K562 (cell line): ENCODE data around the gene ZFYVE26. TPM values are rescaled to one million over a fixed set of nuclear protein-coding genes. Genes with fewer than 3 reads are reported as not detected.

Experiments used
- ATAC-seq: fragments of 200-7000 bp; cut with Tn5 transposase; 3 replicates; pipeline ENCODE4 v1.9.1; 2020; ENCODE audit warnings: moderate library complexity
- BruUV-seq: library from RNA; stranded (reverse); fragments of 400-500 nt; replicated peaks from 2 replicates; lab custom pipeline; 2021; lab: Mats Ljungman, UMichigan
- CTCF ChIA-PET: fragments of 300-600 bp; formaldehyde crosslinking; extraction: SDS; loops from one replicate; lab custom pipeline; 2021; ENCODE audit warnings: low intra/inter-chr PET ratio; lab: Yijun Ruan, JAX
- POLR2A ChIA-PET: fragments of 300-600, 350-650 bp; sonication (Branson Sonifier 250); formaldehyde crosslinking; extraction: SDS; loops from one replicate; lab custom pipeline; 2021; ENCODE audit warnings: antibody characterized with exemption, inconsistent platforms; lab: Yijun Ruan, JAX
- DNase-seq, 4 experiments: peaks; one replicate each; pipeline versions ENCODE4 v3.0.0 to v3.0.0-alpha.2; 2011 to 2018; ENCODE audit warnings: low spot score in 3 of 4, mixed read lengths in 3 of 4; ENCODE audit errors: extremely low read depth in 1 of 4
- FAIRE-seq: peaks from 2 replicates; lab custom pipeline; 2011; peaks lifted over from hg19 to GRCh38; lab: Jason Lieb, UNC
- H2AFZ ChIP-seq: 2 replicates; pipeline ENCODE4 v1.6.0; 2011; ENCODE audit warnings: low read depth, low read length, control low read depth, inconsistent platforms
- H3K27ac ChIP-seq: fragments of 200-600 bp; 3 replicates; pipeline ENCODE4 v1.8.0; 2011; ENCODE audit warnings: low read depth, mild to moderate bottlenecking, control low read depth, inconsistent platforms, low read length, moderate library complexity, mixed read lengths; ENCODE audit errors: extremely low read depth
- H3K27me3 ChIP-seq, 2 experiments: fragments of 300-600 bp in 1 of 2; 2 replicates in 1 of 2; 3 replicates in 1 of 2; pipeline versions ENCODE4 v1.6.0 to v1.8.0; 2011; ENCODE audit warnings: inconsistent platforms in 2 of 2, low read length in 2 of 2, mild to moderate bottlenecking in 1 of 2, mixed read lengths in 1 of 2, moderate library complexity in 1 of 2; ENCODE audit not compliant: control insufficient read depth in 2 of 2, insufficient read depth in 2 of 2
- H3K36me3 ChIP-seq: fragments of 300-600 bp; 3 replicates; pipeline ENCODE4 v1.8.0; 2011; ENCODE audit warnings: mild to moderate bottlenecking, low read length, inconsistent platforms; ENCODE audit not compliant: control insufficient read depth, insufficient read depth
- H3K4me1 ChIP-seq, 2 experiments: fragments of 200-600 bp in 1 of 2; replicated peaks in 1 of 2; 2 replicates in 1 of 2; 3 replicates in 1 of 2; pipeline versions ENCODE4 v1.5.1 to v1.8.0; 2011; ENCODE audit warnings: inconsistent platforms in 2 of 2, low read length in 2 of 2, mild to moderate bottlenecking in 1 of 2, mixed read lengths in 1 of 2, moderate library complexity in 1 of 2; ENCODE audit not compliant: control insufficient read depth in 2 of 2, insufficient read depth in 2 of 2
- H3K4me2 ChIP-seq: 2 replicates; pipeline ENCODE4 v1.6.1; 2011; ENCODE audit warnings: low read length, control low read depth, inconsistent platforms, mixed read lengths; ENCODE audit not compliant: insufficient read depth
- H3K4me3 ChIP-seq: fragments of 200-600 bp; sonication (generic), shearing (Covaris generic); 2 replicates; pipeline ENCODE4 v1.5.1; 2016; ENCODE audit warnings: control low read depth, inconsistent platforms
- H3K79me2 ChIP-seq: fragments of 200-600 bp; 3 replicates; pipeline ENCODE4 v1.8.0; 2011; ENCODE audit warnings: low read length, inconsistent platforms; ENCODE audit not compliant: control insufficient read depth, insufficient read depth
- H3K9ac ChIP-seq, 2 experiments: 2 replicates each; pipeline versions ENCODE4 v1.6.0 to v1.6.1; 2011; ENCODE audit warnings: low read depth in 2 of 2, low read length in 2 of 2, control low read depth in 1 of 2, inconsistent platforms in 1 of 2, mild to moderate bottlenecking in 1 of 2, mixed read lengths in 1 of 2; ENCODE audit not compliant: insufficient read depth in 1 of 2
- H3K9me1 ChIP-seq: one replicate; pipeline ENCODE4 v1.6.0; 2011; ENCODE audit warnings: inconsistent platforms, mild to moderate bottlenecking, low read length, moderate library complexity; ENCODE audit not compliant: control insufficient read depth, insufficient read depth
- H3K9me3 ChIP-seq: replicated peaks from 2 replicates; pipeline ENCODE4 v1.5.1; 2011; ENCODE audit warnings: low read depth, low read length, inconsistent platforms; ENCODE audit not compliant: control insufficient read depth, insufficient read depth
- H4K20me1 ChIP-seq: replicated peaks from 2 replicates; pipeline ENCODE4 v1.6.1; 2011; ENCODE audit warnings: low read length, inconsistent platforms, mixed read lengths; ENCODE audit not compliant: control insufficient read depth, insufficient read depth
- ELF1 ChIP-seq: fragments of 200-800 bp; sonication (Bioruptor generic); IDR thresholded peaks from 2 replicates; pipeline ENCODE4 v1.6.1; 2016; ENCODE audit warnings: missing genetic modification characterization, missing compliant biosample characterization
- NFXL1 ChIP-seq: fragments of 450-650 bp; formaldehyde crosslinking; IDR thresholded peaks from 2 replicates; pipeline ENCODE4 v1.4.0; 2021; ENCODE audit warnings: mild to moderate bottlenecking
- PHB ChIP-seq: fragments of 250-450 bp; sonication (Bioruptor Pico); IDR thresholded peaks from 2 replicates; pipeline ENCODE4 v1.5.0; 2021
- WGBS: fragments of 100-300 bp; shearing (Covaris generic); methylation state at CpG from one replicate; pipeline ENCODE4 v1.1.6; 2016; ENCODE audit warnings: low coverage, mixed read lengths; ENCODE audit not compliant: insufficient coverage; ENCODE audit errors: missing lambda C conversion rate; 5-methylcytosine and 5-hydroxymethylcytosine counted together
- in situ Hi-C: fragments of 300-500 bp; cut with MboI; formaldehyde crosslinking; loops from 4 replicates; pipeline ENCODE4 v1.15.0; 2018; ENCODE audit warnings: inconsistent platforms, mixed read lengths
- intact Hi-C: fragments of 100-400 bp; cut with micrococcal nuclease; formaldehyde crosslinking; loops from 2 replicates; pipeline ENCODE4 v1.14.2; 2022
- polyA plus RNA-seq, 8 experiments: library from polyadenylated mRNA; depleted of rRNA in 4 of 8; stranded (reverse) in 5 of 8; unstranded in 3 of 8; fragments of >200 nt; fragmentation: Nextera tagmentation in 2 of 8; fragmentation: Illumina TruSeq in 1 of 8; extraction: Ambion mirVana in 2 of 8; extraction: Trizol in 1 of 8; gene quantifications; 2 replicates each; pipeline versions ENCODE4 v1.2.1 to v1.2.3, GENCODE V29; 2011 to 2014; ENCODE audit warnings: inconsistent platforms in 1 of 8, missing spikeins in 1 of 8
- total RNA-seq, 7 experiments: library from RNA; depleted of rRNA in 6 of 7; stranded (reverse); fragments of >200 nt in 6 of 7; fragmentation: Illumina TruSeq in 2 of 7; extraction: Trizol in 2 of 7; gene quantifications; 2 replicates each; pipeline versions ENCODE4 v1.2.1 to v1.2.3, GENCODE V29; 2011 to 2021; ENCODE audit warnings: low replicate concordance in 1 of 7
- TF ChIP-seq, protein P1 (sequence below): IDR thresholded peaks from 2 replicates; pipeline ENCODE4 v1.6.1; 2012; ENCODE audit warnings: low read depth, low read length, improper control_type of control experiment, borderline replicate concordance
- TF ChIP-seq, protein P2 (sequence below): fragments of 200-600 bp; sonication (generic); IDR thresholded peaks from one replicate; pipeline ENCODE4 v1.6.1; 2012; ENCODE audit warnings: mild to moderate bottlenecking, low read depth, low read length, inconsistent platforms

The ZFYVE26 gene
- total and polyA plus RNA-seq, 9 of the 15 experiments (the other 6 are each of a cell fraction or from before 2014, with no cell fraction given): 0.32 to 9.1 (median 5.9) TPM

DNA sequence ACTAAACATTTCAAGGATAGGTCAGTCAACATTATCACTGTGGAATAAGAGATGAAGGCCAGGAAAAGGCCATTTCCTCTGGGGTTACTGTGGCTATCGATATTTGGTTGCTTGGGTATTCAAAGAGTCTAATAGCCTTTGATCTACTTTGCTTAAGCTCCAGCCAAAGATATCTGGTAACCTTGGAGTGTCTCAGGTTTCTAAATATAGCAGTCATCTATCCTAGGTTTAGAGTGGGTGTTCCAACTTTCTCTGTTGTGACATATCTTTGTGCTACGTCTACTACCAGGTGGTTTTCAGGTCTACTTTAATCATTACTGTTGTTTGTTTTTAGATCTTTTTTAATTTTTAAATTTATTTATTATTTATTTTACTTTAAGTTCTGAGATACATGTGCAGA lies 72.3 kb downstream of the ZFYVE26 start:
- Histone ChIP-seq H3K9me3 (no peaks in the 10 kb centered on the region), H3K27ac (no peak overlapping the region), H3K4me3 (no peak overlapping the region), H3K36me3 (0 out of 3 replicates have a peak, but pooled peaks cover 9% of the 10 kb centered on the region), H3K4me2 (no peak overlapping the region), H3K27me3 (no peaks in the 10 kb centered on the region), H3K9me1 (no peaks in the 10 kb centered on the region), H4K20me1 (no peaks in the 10 kb centered on the region), H3K9ac (no peak overlapping the region), H2AFZ (no peak overlapping the region), H3K4me1 (no peaks in the 10 kb centered on the region; a peak in 1 of 5 replicates), H3K79me2 (no peaks in the 10 kb centered on the region)
- FAIRE-seq: no peak
- ChIA-PET CTCF (no interaction called here), POLR2A (interaction anchor here (0.8 kb wide), 1 partner anchor 29 kb away, joined by 3 read pairs; no protein-coding TSS in a partner anchor)
- BruUV-seq: no TSS peak
- ATAC-seq: no peak
- intact Hi-C loops: no loop called here
- in situ Hi-C loops: no loop called here
- DNase-seq: no peak
- 10% methylated on average over 2 of the region's 2 CpGs for WGBS
- TF ChIP-seq ELF1 (tag): no peak
- TF ChIP-seq PHB (CRISPR knock-in tag): no peak
- TF ChIP-seq, protein P1, sequence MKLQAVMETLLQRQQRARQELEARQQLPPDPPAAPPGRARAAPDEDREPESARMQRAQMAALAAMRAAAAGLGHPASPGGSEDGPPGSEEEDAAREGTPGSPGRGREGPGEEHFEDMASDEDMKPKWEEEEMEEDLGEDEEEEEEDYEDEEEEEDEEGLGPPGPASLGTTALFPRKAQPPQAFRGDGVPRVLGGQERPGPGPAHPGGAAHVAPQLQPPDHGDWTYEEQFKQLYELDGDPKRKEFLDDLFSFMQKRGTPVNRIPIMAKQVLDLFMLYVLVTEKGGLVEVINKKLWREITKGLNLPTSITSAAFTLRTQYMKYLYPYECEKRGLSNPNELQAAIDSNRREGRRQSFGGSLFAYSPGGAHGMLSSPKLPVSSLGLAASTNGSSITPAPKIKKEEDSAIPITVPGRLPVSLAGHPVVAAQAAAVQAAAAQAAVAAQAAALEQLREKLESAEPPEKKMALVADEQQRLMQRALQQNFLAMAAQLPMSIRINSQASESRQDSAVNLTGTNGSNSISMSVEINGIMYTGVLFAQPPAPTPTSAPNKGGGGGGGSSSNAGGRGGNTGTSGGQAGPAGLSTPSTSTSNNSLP: no peak
- TF ChIP-seq NFXL1: no peak
- TF ChIP-seq, protein P2, sequence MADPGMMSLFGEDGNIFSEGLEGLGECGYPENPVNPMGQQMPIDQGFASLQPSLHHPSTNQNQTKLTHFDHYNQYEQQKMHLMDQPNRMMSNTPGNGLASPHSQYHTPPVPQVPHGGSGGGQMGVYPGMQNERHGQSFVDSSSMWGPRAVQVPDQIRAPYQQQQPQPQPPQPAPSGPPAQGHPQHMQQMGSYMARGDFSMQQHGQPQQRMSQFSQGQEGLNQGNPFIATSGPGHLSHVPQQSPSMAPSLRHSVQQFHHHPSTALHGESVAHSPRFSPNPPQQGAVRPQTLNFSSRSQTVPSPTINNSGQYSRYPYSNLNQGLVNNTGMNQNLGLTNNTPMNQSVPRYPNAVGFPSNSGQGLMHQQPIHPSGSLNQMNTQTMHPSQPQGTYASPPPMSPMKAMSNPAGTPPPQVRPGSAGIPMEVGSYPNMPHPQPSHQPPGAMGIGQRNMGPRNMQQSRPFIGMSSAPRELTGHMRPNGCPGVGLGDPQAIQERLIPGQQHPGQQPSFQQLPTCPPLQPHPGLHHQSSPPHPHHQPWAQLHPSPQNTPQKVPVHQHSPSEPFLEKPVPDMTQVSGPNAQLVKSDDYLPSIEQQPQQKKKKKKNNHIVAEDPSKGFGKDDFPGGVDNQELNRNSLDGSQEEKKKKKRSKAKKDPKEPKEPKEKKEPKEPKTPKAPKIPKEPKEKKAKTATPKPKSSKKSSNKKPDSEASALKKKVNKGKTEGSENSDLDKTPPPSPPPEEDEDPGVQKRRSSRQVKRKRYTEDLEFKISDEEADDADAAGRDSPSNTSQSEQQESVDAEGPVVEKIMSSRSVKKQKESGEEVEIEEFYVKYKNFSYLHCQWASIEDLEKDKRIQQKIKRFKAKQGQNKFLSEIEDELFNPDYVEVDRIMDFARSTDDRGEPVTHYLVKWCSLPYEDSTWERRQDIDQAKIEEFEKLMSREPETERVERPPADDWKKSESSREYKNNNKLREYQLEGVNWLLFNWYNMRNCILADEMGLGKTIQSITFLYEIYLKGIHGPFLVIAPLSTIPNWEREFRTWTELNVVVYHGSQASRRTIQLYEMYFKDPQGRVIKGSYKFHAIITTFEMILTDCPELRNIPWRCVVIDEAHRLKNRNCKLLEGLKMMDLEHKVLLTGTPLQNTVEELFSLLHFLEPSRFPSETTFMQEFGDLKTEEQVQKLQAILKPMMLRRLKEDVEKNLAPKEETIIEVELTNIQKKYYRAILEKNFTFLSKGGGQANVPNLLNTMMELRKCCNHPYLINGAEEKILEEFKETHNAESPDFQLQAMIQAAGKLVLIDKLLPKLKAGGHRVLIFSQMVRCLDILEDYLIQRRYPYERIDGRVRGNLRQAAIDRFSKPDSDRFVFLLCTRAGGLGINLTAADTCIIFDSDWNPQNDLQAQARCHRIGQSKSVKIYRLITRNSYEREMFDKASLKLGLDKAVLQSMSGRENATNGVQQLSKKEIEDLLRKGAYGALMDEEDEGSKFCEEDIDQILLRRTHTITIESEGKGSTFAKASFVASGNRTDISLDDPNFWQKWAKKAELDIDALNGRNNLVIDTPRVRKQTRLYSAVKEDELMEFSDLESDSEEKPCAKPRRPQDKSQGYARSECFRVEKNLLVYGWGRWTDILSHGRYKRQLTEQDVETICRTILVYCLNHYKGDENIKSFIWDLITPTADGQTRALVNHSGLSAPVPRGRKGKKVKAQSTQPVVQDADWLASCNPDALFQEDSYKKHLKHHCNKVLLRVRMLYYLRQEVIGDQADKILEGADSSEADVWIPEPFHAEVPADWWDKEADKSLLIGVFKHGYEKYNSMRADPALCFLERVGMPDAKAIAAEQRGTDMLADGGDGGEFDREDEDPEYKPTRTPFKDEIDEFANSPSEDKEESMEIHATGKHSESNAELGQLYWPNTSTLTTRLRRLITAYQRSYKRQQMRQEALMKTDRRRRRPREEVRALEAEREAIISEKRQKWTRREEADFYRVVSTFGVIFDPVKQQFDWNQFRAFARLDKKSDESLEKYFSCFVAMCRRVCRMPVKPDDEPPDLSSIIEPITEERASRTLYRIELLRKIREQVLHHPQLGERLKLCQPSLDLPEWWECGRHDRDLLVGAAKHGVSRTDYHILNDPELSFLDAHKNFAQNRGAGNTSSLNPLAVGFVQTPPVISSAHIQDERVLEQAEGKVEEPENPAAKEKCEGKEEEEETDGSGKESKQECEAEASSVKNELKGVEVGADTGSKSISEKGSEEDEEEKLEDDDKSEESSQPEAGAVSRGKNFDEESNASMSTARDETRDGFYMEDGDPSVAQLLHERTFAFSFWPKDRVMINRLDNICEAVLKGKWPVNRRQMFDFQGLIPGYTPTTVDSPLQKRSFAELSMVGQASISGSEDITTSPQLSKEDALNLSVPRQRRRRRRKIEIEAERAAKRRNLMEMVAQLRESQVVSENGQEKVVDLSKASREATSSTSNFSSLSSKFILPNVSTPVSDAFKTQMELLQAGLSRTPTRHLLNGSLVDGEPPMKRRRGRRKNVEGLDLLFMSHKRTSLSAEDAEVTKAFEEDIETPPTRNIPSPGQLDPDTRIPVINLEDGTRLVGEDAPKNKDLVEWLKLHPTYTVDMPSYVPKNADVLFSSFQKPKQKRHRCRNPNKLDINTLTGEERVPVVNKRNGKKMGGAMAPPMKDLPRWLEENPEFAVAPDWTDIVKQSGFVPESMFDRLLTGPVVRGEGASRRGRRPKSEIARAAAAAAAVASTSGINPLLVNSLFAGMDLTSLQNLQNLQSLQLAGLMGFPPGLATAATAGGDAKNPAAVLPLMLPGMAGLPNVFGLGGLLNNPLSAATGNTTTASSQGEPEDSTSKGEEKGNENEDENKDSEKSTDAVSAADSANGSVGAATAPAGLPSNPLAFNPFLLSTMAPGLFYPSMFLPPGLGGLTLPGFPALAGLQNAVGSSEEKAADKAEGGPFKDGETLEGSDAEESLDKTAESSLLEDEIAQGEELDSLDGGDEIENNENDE: no peak
